Calu3 (cell line): Measurements from ENCODE around the gene INTS1. TPM values are rescaled to one million over a fixed set of nuclear protein-coding genes. Genes with fewer than 3 reads are reported as not detected.

Experiments used
- BruUV-seq: library from RNA; stranded (reverse); fragments of 400-500 nt; replicated peaks from 2 replicates; lab custom pipeline; 2021; lab: Mats Ljungman, UMichigan
- CTCF ChIA-PET: fragments of 300-600 bp; sonication (Branson Sonifier 250); formaldehyde crosslinking; loops from one replicate; lab custom pipeline; 2022; ENCODE audit warnings: antibody characterized with exemption; lab: Charles Lee
- DNase-seq: peaks from one replicate; pipeline ENCODE4 v3.0.0; 2022
- H3K27ac Mint-ChIP-seq: one replicate; pipeline ENCODE4 v1.8.0; 2022; ENCODE audit warnings: mixed read lengths; ENCODE audit not compliant: unreplicated experiment
- H3K27me3 Mint-ChIP-seq: one replicate; pipeline ENCODE4 v1.8.0; 2022; ENCODE audit warnings: mixed read lengths; ENCODE audit not compliant: unreplicated experiment
- H3K36me3 Mint-ChIP-seq: one replicate; pipeline ENCODE4 v1.8.0; 2022; ENCODE audit warnings: mild to moderate bottlenecking, moderate library complexity, mixed read lengths; ENCODE audit not compliant: insufficient read depth, unreplicated experiment
- H3K4me1 Mint-ChIP-seq: one replicate; pipeline ENCODE4 v1.8.0; 2022; ENCODE audit warnings: mild to moderate bottlenecking, low read depth, mixed read lengths; ENCODE audit not compliant: unreplicated experiment
- H3K4me3 Mint-ChIP-seq: one replicate; pipeline ENCODE4 v1.8.0; 2022; ENCODE audit warnings: mild to moderate bottlenecking, low read depth, moderate library complexity, mixed read lengths; ENCODE audit not compliant: unreplicated experiment
- H3K9me3 Mint-ChIP-seq: one replicate; pipeline ENCODE4 v1.8.0; 2022; ENCODE audit warnings: low read depth, mixed read lengths; ENCODE audit not compliant: unreplicated experiment
- intact Hi-C: fragments of 100-400 bp; cut with micrococcal nuclease; formaldehyde crosslinking; loops from one replicate; pipeline ENCODE4 v1.10.0; 2022; ENCODE audit not compliant: unreplicated experiment
- total RNA-seq: library from RNA; stranded (reverse); gene quantifications from 2 replicates; pipeline ENCODE4 v1.2.3, GENCODE V29; 2022
- TF ChIP-seq, protein P1 (sequence below): fragments of 200-600 bp; IDR thresholded peaks from one replicate; pipeline ENCODE4 v1.8.0; 2022; ENCODE audit warnings: antibody characterized with exemption; ENCODE audit not compliant: unreplicated experiment

INTS1 gene
- total RNA-seq, 1 experiment from 2014 or later = 192 TPM

DNA sequence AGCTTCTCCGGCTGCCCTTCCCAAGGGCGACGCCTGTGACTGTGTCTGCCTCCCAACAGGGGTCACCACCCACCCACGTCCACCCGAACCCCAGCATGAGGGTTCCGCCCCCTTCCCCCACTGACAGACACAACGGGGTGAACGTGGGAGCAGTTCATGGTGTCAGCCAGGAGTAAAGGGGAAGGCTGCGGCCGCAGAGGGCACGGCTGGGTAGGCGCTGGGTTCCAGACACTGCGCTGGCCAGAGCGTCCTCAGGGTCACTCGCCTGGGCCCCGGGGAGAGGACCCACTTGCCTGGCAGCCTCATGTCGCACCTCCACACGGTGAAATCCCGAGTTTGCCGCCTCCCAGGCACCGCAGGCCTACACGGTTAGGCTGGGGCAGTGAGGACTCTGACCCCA lies 21.1 kb downstream of the INTS1 start:
- Mint-ChIP-seq H3K27ac (no peak overlapping the region), H3K36me3 (peaks cover 85% of the 10 kb centered on the region), H3K27me3 (no peaks in the 10 kb centered on the region), H3K4me1 (no peaks in the 10 kb centered on the region), H3K9me3 (no peaks in the 10 kb centered on the region), H3K4me3 (no peak overlapping the region)
- TF ChIP-seq, protein P1, sequence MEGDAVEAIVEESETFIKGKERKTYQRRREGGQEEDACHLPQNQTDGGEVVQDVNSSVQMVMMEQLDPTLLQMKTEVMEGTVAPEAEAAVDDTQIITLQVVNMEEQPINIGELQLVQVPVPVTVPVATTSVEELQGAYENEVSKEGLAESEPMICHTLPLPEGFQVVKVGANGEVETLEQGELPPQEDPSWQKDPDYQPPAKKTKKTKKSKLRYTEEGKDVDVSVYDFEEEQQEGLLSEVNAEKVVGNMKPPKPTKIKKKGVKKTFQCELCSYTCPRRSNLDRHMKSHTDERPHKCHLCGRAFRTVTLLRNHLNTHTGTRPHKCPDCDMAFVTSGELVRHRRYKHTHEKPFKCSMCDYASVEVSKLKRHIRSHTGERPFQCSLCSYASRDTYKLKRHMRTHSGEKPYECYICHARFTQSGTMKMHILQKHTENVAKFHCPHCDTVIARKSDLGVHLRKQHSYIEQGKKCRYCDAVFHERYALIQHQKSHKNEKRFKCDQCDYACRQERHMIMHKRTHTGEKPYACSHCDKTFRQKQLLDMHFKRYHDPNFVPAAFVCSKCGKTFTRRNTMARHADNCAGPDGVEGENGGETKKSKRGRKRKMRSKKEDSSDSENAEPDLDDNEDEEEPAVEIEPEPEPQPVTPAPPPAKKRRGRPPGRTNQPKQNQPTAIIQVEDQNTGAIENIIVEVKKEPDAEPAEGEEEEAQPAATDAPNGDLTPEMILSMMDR = no peak
- CTCF ChIA-PET = interaction anchor here (0.6 kb wide), 1 partner anchor 52 kb away, joined by 3 read pairs; no protein-coding TSS in a partner anchor
- no peak for DNase-seq
- intact Hi-C loops = no loop called here
- BruUV-seq = no TSS peak

DNA sequence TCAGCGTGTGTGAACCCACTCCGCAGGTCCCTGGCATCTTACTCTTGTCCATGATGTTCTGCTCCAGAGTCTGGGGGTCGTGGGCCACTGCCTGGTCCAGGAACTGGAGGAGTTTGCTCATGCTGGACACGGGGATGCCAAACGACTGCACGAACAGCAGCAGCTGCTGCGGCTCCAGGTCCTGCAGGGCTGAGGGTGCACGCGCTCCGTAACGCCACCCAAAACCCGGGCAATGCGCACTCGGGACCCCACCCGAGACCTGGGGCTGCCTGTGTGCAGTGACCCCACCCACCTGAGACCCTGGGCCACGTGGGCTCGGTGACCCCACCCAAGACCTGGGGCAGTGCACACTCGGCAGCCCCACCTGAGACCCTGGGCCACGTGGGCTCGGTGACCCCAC lies 22.9 kb downstream of the INTS1 start:
- BruUV-seq = no TSS peak
- no peak for DNase-seq
- Mint-ChIP-seq H3K4me1 (no peaks in the 10 kb centered on the region), H3K36me3 (peaks cover 80% of the 10 kb centered on the region), H3K4me3 (no peak overlapping the region), H3K9me3 (no peaks in the 10 kb centered on the region), H3K27me3 (no peaks in the 10 kb centered on the region), H3K27ac (no peak overlapping the region)
- TF ChIP-seq, protein P1 = no peak
- CTCF ChIA-PET = no interaction called here
- intact Hi-C loops = no loop called here

DNA sequence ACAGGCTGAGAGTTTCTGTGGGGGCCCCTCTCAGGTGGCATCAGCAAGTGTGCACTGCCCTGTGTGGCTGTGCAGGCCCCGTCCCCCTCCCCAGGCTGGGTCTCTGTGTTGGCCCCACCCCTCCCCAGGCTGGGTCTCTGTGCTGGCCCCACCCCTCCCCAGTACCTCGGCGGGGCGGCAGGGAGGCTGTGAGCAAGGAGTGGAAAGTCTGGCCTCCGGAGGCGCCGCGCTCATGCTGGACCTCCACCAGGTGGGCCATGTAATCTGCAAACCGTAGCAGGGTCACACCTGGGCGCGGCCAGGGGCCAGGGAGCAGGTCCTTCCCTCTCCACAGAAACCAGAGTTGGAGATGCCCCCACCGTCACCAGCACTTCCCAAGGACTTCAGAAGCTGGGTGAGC lies 23.5 kb downstream of the INTS1 start:
- DNase-seq = no peak
- Mint-ChIP-seq H3K9me3 (no peaks in the 10 kb centered on the region), H3K4me1 (no peaks in the 10 kb centered on the region), H3K36me3 (peaks cover 78% of the 10 kb centered on the region), H3K27me3 (no peaks in the 10 kb centered on the region), H3K4me3 (no peak overlapping the region), H3K27ac (no peak overlapping the region)
- BruUV-seq = no TSS peak
- intact Hi-C loops = no loop called here
- CTCF ChIA-PET = interaction anchor here (0.6 kb wide), 1 partner anchor 71 kb away, joined by 4 read pairs; no protein-coding TSS in a partner anchor
- TF ChIP-seq, protein P1 = no peak

DNA sequence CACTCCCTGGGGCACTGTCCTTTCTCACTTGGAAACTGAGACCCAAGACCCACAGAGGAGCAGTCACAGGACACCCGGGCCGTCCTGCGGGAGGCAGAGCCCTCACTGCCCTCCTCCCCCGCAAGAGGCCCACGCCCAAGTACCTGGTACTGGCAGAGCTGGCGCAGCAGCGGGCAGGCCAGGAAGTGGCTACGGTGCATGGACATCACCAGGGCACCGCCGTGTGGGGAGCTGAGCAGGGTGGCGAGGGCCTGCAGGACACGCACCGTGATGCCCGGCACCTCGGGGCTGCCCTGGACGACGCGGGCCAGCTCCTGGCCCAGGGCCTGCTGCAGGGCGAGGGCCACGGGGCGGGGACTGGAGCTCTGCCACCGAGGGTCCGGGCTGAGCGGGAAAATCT lies 24.9 kb downstream of the INTS1 start:
- no peak for DNase-seq
- H3K9me3 Mint-ChIP-seq = no peaks in the 10 kb centered on the region
- H3K4me1 Mint-ChIP-seq = no peaks in the 10 kb centered on the region
- CTCF ChIA-PET = no interaction called here
- TF ChIP-seq, protein P1 = no peak
- H3K27me3 Mint-ChIP-seq = no peaks in the 10 kb centered on the region
- H3K36me3 Mint-ChIP-seq = peaks cover 81% of the 10 kb centered on the region
- BruUV-seq = no TSS peak
- H3K27ac Mint-ChIP-seq = no peak overlapping the region
- intact Hi-C loops = no loop called here
- H3K4me3 Mint-ChIP-seq = no peak overlapping the region
